Activated CD4-positive, alpha-beta T cell treated with anti-CD3 and anti-CD28 coated beads, Interleukin-2, amount 10 ng/mL, durations not matched to agents 7 days and 5 days (primary cell): Measurements from ENCODE around the gene PHLDB1. TPM values are rescaled to one million over a fixed set of nuclear protein-coding genes. Genes with fewer than 3 reads are reported as not detected.
"Not testable (repeated sequence)": the region's sequence is repeated elsewhere in the genome, so short reads cannot be mapped to it uniquely, and the experiment has no call there.

Experiments
- CTCF ChIA-PET: fragments of 350-600 bp; sonication (Branson Sonifier 250); formaldehyde crosslinking; loops from one replicate; lab custom pipeline; 2021; ENCODE audit warnings: antibody characterized with exemption; lab: Charles Lee
- POLR2A ChIA-PET: fragments of 350-600 bp; sonication (Branson Sonifier 250); formaldehyde crosslinking; loops from one replicate; lab custom pipeline; 2021; ENCODE audit warnings: antibody characterized with exemption; lab: Charles Lee
- DNase-seq: peaks from one replicate; pipeline ENCODE4 v3.0.0-alpha.2; 2020
- H3K27ac Mint-ChIP-seq: one replicate; pipeline ENCODE4 v1.8.0; 2021; ENCODE audit warnings: mild to moderate bottlenecking, moderate library complexity, mixed read lengths
- H3K27me3 Mint-ChIP-seq: one replicate; pipeline ENCODE4 v1.8.0; 2021; ENCODE audit warnings: mixed read lengths
- H3K36me3 Mint-ChIP-seq: one replicate; pipeline ENCODE4 v1.8.0; 2021; ENCODE audit warnings: low read depth, mixed read lengths
- H3K4me1 Mint-ChIP-seq: one replicate; pipeline ENCODE4 v1.8.0; 2021; ENCODE audit warnings: mixed read lengths
- H3K4me3 Mint-ChIP-seq: one replicate; pipeline ENCODE4 v1.8.0; 2021; ENCODE audit warnings: mild to moderate bottlenecking, moderate library complexity, mixed read lengths
- H3K9me3 Mint-ChIP-seq: one replicate; pipeline ENCODE4 v1.8.0; 2021; ENCODE audit warnings: mixed read lengths
- total RNA-seq, 2 experiments: library from RNA; stranded (reverse); gene quantifications; one replicate each; pipeline ENCODE4 v1.2.3, GENCODE V29; 2021

The PHLDB1 gene
- total RNA-seq, 2 experiments from 2014 or later, result 0.06 to 0.12 TPM

- Mint-ChIP-seq H3K27me3 (no peaks in the 10 kb centered on the region), H3K27ac (no peak overlapping the region), H3K4me1 (peaks cover 1% of the 10 kb centered on the region), H3K36me3 (peaks cover 55% of the 10 kb centered on the region), H3K9me3 (no peaks in the 10 kb centered on the region), H3K4me3 (no peak overlapping the region)
- DNase-seq, result no peak
- ChIA-PET POLR2A (no interaction called here), CTCF (no interaction called here)
Measured at GRCh38 chr11:118587952-118588351, 19.5 kb upstream of the PHLDB1 start.

GRCh38 chr11:118592616-118593367 lies 14.6 kb upstream of the PHLDB1 start:
- Mint-ChIP-seq H3K4me3 (no peak overlapping the region), H3K9me3 (no peaks in the 10 kb centered on the region), H3K27ac (no peak overlapping the region), H3K36me3 (peaks cover 48% of the 10 kb centered on the region), H3K4me1 (peaks cover 17% of the 10 kb centered on the region), H3K27me3 (no peaks in the 10 kb centered on the region)
- ChIA-PET POLR2A (no interaction called here), CTCF (interaction anchor here (0.9 to 1.0 kb wide), 2 partner anchors 22 to 450 kb away, joined by 3 read pairs; no protein-coding TSS in a partner anchor)
- no peak for DNase-seq

GRCh38 chr11:118594984-118595383 lies 12.4 kb upstream of the PHLDB1 start:
- Mint-ChIP-seq H3K4me1 (peaks cover 17% of the 10 kb centered on the region), H3K27ac (peak overlapping the region; percentile 58), H3K36me3 (peaks cover 47% of the 10 kb centered on the region)
- H3K9me3 Mint-ChIP-seq, H3K4me3 Mint-ChIP-seq, H3K27me3 Mint-ChIP-seq, POLR2A ChIA-PET: not testable (repeated sequence)
- CTCF ChIA-PET, result interaction anchor here (0.5 to 1.8 kb wide), 10 partner anchors 8 to 468 kb away, joined by 3 to 8 read pairs (median 3); no protein-coding TSS in a partner anchor
- peak; percentile 53 for DNase-seq

- peak overlapping the region; percentile 4 for H3K27ac Mint-ChIP-seq
- no peak for DNase-seq
- H3K9me3 Mint-ChIP-seq, result no peaks in the 10 kb centered on the region
- no peak overlapping the region for H3K4me3 Mint-ChIP-seq
- ChIA-PET CTCF (interaction anchor here (1.2 to 1.8 kb wide), 3 partner anchors 8 to 22 kb away, joined by 3 to 8 read pairs (median 4); no protein-coding TSS in a partner anchor), POLR2A (no interaction called here)
- H3K36me3 Mint-ChIP-seq, result peaks cover 48% of the 10 kb centered on the region
- H3K4me1 Mint-ChIP-seq, result peaks cover 17% of the 10 kb centered on the region
- H3K27me3 Mint-ChIP-seq, result no peaks in the 10 kb centered on the region
Measured at GRCh38 chr11:118596224-118597146, 10.9 kb upstream of the PHLDB1 start.

GRCh38 chr11:118597556-118597955 lies 9.9 kb upstream of the PHLDB1 start:
- CTCF ChIA-PET, result interaction anchor here (1.0 kb wide), 1 partner anchor 61 kb away, joined by 3 read pairs; no protein-coding TSS in a partner anchor
- H3K27me3 Mint-ChIP-seq, result no peaks in the 10 kb centered on the region
- H3K27ac Mint-ChIP-seq, result no peak overlapping the region
- no peak overlapping the region for H3K4me3 Mint-ChIP-seq
- H3K36me3 Mint-ChIP-seq, result peaks cover 58% of the 10 kb centered on the region
- peaks cover 17% of the 10 kb centered on the region for H3K4me1 Mint-ChIP-seq
- POLR2A ChIA-PET, result interaction anchor here (0.7 kb wide), 1 partner anchor 233 kb away, joined by 4 read pairs; no protein-coding TSS in a partner anchor
- DNase-seq, result no peak
- no peaks in the 10 kb centered on the region for H3K9me3 Mint-ChIP-seq

- Mint-ChIP-seq H3K36me3 (peaks cover 32% of the 10 kb centered on the region), H3K27me3 (peaks cover 10% of the 10 kb centered on the region), H3K9me3 (no peaks in the 10 kb centered on the region), H3K27ac (no peak overlapping the region), H3K4me3 (no peak overlapping the region), H3K4me1 (peaks cover 4% of the 10 kb centered on the region)
- no peak for DNase-seq
- ChIA-PET POLR2A (no interaction called here), CTCF (no interaction called here)
Measured at GRCh38 chr11:118602331-118602730, 5.1 kb upstream of the PHLDB1 start.

- not testable (repeated sequence) for H3K4me3 Mint-ChIP-seq, H3K4me1 Mint-ChIP-seq, DNase-seq, H3K27ac Mint-ChIP-seq, H3K9me3 Mint-ChIP-seq
- ChIA-PET POLR2A (interaction anchor here (0.6 kb wide), 2 partner anchors 186 to 318 kb away, joined by 3 to 9 read pairs; no protein-coding TSS in a partner anchor), CTCF (interaction anchor here (0.6 to 1.7 kb wide), 2 partner anchors 8 to 25 kb away, joined by 4 to 8 read pairs; no protein-coding TSS in a partner anchor)
- H3K36me3 Mint-ChIP-seq, result peaks cover 26% of the 10 kb centered on the region
- H3K27me3 Mint-ChIP-seq, result peaks cover 13% of the 10 kb centered on the region
Measured at GRCh38 chr11:118603709-118604108, 3.7 kb upstream of the PHLDB1 start.

- H3K27me3 Mint-ChIP-seq, result peaks cover 21% of the 10 kb centered on the region
- H3K36me3 Mint-ChIP-seq, result peaks cover 27% of the 10 kb centered on the region
- H3K9me3 Mint-ChIP-seq, result no peaks in the 10 kb centered on the region
- H3K4me1 Mint-ChIP-seq, result peaks cover 15% of the 10 kb centered on the region
- POLR2A ChIA-PET, result interaction anchor here (0.6 kb wide), 1 partner anchor 1200 kb away, joined by 3 read pairs; no protein-coding TSS in a partner anchor
- no peak overlapping the region for H3K4me3 Mint-ChIP-seq
- no peak overlapping the region for H3K27ac Mint-ChIP-seq
- no peak for DNase-seq
- CTCF ChIA-PET, result interaction anchor here (0.6 to 1.7 kb wide), 4 partner anchors 9 to 921 kb away, joined by 3 to 8 read pairs (median 4); no protein-coding TSS in a partner anchor
Measured at GRCh38 chr11:118604566-118604965, 2.8 kb upstream of the PHLDB1 start.

- Mint-ChIP-seq H3K4me3 (no peak overlapping the region), H3K36me3 (peaks cover 20% of the 10 kb centered on the region), H3K9me3 (no peaks in the 10 kb centered on the region), H3K27me3 (peaks cover 27% of the 10 kb centered on the region), H3K4me1 (peaks cover 19% of the 10 kb centered on the region), H3K27ac (no peak overlapping the region)
- DNase-seq, result no peak
- CTCF ChIA-PET, result interaction anchor here (0.6 to 1.7 kb wide), 4 partner anchors 10 to 921 kb away, joined by 3 to 8 read pairs (median 4); no protein-coding TSS in a partner anchor
- POLR2A ChIA-PET, result interaction anchor here (0.6 kb wide), 1 partner anchor 1200 kb away, joined by 3 read pairs; no protein-coding TSS in a partner anchor
Measured at GRCh38 chr11:118605116-118605867, 2.1 kb upstream of the PHLDB1 start.

- Mint-ChIP-seq H3K9me3 (no peaks in the 10 kb centered on the region), H3K4me1 (peaks cover 23% of the 10 kb centered on the region), H3K27me3 (peaks cover 32% of the 10 kb centered on the region), H3K27ac (no peak overlapping the region), H3K4me3 (no peak overlapping the region), H3K36me3 (peaks cover 16% of the 10 kb centered on the region)
- ChIA-PET POLR2A (no interaction called here), CTCF (interaction anchor here (1.1 to 1.5 kb wide), 4 partner anchors 14 to 30 kb away, joined by 3 to 5 read pairs (median 4); no protein-coding TSS in a partner anchor)
- no peak for DNase-seq
Measured at GRCh38 chr11:118606157-118606843, 1.1 kb upstream of the PHLDB1 start.

GRCh38 chr11:118606844-118607228 lies 579 bp upstream of the PHLDB1 start:
- H3K36me3 Mint-ChIP-seq, result peaks cover 11% of the 10 kb centered on the region
- ChIA-PET POLR2A (interaction anchor here (0.6 to 0.7 kb wide), 2 partner anchors 8 to 383 kb away, joined by 4 to 7 read pairs; no protein-coding TSS in a partner anchor), CTCF (interaction anchor here (1.1 to 1.5 kb wide), 5 partner anchors 14 to 88 kb away, joined by 3 to 5 read pairs (median 4); no protein-coding TSS in a partner anchor)
- DNase-seq, result no peak
- H3K9me3 Mint-ChIP-seq, result no peaks in the 10 kb centered on the region
- H3K27me3 Mint-ChIP-seq, result peaks cover 32% of the 10 kb centered on the region
- H3K4me3 Mint-ChIP-seq, result peak overlapping the region; percentile 35
- peaks cover 24% of the 10 kb centered on the region for H3K4me1 Mint-ChIP-seq
- no peak overlapping the region for H3K27ac Mint-ChIP-seq
